ENCODE data around the gene DUOX1.
"Not testable (repeated sequence)": the region's sequence is repeated elsewhere in the genome, so short reads cannot be mapped to it uniquely, and the experiment has no call there.

DUOX1 gene

DNA sequence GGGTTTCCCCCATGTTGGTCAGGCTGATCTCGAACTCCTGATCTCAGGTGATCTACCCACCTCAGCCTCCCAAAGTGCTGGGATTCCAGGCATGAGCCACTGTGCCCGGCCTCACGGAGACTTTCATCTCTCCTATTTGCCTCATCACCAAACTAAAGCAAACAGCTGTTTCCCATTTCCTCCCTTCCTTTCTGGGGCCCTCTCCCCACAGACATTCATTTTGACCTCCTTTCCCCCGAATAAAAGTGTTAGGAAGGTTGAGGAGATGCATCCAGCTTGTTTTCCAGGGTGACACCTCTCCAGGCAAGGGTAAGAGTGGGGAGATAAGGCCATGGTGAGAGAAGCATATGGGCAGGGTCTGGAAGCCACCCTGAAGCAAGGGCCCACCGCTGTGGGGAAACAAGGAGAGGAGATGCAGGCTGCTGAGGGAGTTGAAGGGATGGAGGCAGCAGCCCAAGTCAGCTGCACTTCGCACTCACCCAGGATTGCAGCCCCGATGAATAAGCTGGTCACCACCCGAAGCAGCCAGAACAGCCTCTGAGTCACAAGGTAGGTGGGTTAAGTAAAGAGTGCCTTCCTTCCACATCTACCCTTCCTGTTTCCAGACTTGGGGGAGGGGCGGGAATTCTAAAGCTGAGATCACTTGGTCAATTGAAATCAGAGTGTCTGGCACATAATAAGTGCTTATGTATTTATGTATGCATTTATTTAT, 7.9 kb upstream of the DUOX1 start:
- FAIRE-seq, result no peak

DNA sequence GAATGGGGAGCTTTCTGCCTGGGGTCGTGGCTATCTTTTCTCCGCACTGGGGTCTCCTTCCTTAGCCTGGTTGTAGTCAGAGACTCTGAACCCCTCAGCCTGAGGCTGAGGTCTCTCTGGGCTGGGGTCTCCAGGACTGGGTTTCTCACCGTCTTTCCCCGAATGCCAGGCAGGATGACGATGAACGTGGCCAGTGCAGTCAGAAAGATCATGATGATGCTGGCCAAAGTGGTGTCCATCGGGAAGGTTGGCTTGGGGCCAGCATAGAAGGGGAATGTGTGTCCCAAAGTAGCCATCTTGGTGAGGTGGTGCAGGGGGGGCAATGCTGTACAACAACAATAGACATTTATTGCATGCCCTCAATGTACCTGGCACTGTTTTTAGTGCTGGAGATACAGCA, 7.1 kb upstream of the DUOX1 start:
- no peak for FAIRE-seq

DNA sequence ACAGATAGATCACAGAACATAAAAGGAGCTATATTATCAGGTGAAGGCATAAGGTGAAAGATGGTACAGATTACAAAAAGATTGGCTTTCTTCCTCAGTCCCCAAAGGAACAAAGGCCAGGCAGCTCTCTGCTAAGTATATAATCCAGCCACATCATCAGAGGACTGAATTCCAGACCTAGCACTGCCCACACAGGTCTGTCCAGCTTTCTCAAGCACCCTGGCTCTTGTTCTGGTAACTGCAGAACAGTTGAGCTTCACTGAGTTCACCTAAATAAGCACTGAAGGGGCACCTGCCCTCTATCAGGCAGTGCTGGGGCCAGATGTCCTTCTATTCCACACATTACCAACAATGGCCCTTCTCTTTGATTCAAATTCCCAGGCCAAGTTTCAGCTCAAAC, 6.4 kb upstream of the DUOX1 start:
- no peak for FAIRE-seq

DNA sequence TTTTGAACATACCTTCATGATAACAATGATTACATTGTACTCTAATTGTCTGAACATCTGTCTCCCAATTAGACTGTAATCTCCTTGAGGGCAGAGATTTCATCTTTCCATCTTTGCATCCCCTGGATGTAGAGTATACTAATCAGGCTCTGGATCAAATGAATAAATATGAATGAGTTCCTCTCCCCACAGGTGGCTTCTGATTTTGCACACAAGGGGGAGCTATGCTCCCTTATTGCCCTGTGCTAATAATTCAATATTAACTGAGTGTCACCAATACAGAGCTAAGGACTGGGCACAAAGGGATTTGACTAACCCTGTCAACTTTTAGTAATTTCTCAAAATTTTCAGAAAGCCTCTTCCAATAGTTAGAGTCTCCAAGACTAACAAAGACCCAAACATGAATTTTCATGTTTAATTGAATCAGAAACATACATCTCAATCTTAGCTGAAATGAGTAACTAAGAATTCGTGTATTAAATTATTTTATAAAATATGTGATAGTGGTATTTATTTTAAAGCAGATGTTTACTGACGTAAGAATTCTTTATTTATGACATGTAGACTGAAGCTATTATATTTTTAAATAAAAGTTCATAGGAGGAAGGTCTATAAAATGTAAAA, 3.1 kb upstream of the DUOX1 start:
- FAIRE-seq, result no peak

DNA sequence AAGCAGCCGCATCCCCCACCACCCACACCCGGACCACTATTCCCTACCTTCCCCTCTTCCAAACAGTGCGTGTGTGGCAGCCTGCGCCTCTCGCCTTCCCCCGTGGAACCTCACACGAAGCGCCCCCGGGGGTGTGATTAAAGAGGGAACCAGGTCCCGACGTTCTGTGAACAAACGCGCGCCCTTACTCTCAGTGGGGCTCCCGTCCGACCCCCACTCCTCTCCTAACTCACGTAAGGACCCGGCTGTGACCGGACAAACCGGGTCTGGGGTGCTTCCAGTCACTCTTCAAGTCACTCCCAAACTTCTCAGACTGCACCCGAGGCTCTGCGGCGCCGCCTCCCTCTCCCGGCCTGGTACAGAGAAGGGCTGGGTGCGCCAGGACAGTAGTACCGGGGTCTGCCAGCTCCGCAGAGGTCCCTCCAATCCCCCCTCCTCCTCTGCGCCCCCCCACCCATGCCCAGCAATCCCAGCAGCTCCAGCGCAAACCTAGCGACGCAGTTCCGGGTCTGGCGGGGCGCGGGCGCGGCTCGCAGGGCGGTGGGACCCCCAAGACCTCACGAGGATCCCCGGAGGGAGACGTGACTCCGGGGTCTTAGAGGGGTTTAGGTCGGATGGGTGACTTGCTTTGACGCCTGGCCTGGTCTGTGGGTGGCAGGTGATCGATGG, 689 bp upstream of the DUOX1 start:
- no peak for FAIRE-seq

DNA sequence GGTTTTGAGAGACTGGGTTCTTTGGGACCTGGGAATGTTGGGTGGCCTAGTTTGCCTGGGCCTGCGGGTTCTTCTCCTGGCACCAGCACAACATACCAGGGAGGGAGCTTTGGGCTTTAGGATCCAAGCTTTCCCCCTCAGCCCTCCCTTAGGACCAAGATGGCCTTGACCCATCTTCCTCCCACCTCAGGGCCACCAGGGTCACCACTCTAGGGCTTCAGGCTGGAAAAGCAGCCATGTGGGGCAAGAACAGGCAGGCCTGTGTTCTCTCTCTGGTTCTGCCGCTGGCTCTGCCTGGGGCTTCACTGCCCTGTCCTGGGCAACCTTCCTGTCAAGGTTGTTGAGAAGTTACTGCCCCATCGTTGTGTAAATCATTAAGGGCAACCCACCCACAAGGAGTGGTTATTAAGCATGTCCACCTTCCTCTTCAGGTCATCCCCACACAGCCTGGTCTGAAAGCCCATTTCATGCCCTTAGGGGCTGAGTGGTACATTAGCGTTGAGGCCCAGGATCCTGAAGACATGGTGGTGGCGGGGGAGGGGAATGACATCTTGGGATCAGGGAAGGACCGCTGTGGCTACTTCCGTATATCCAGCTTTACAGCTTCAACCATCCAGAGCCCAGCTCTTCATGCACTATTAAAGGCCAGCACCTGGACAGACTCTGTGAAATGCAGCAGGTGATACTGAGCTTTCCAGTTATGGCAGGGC, 652 bp downstream of the DUOX1 start:
- no peak for FAIRE-seq

DNA sequence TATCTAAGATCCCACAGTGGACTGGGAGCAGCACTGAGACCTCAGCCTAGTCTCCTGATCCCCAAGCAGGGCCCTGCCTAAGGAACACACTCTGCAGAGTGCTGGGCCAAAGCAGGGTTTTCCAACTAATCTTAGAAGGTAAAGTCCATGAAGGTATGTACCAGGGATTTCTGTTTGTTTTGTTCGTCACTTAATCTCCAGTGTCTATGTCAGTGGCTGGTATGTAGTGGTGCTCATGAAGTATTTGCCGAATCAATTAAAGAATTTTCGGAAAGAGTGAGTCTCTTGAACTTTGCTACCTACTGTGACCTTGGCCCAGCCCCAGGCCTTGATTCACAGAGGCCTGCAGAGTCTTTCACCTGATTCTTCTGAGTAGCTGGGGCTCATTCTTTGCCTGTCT, 1.7 kb downstream of the DUOX1 start:
- no peak for FAIRE-seq

DNA sequence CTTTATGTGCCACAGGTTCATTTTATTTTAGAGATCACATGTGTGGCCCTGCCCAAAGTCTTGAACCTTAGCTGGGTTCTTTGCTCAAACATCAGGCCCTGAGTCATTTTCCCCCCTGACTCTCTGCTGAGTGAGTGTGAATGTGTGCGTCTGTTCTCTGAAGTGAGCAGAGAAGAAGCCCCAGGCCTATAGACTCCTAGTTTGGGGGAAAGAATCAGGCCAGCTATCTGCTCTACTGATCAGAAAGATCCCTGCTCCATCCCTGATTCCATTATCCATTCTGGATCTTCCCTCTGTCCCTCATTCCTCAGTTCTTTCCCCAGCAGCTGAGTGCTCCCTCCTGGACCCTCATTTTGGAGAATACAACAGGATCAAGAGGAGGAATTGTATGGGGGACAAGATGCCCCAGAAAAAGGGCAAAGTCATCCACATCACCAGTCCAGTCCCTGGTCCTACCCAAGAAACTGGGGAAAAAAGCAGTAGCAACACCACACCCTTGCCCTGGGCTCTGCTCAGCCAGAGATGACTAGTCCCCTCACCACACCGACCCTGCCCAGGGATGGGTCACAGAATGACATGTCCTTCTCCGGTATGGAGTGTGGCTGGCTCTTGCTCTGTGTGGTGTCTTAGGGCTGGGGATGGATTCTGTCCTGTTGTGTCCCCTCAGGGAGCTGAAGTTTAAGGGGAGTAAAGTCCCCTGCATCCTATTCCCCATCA, 3.2 kb downstream of the DUOX1 start:
- no peak for FAIRE-seq

DNA sequence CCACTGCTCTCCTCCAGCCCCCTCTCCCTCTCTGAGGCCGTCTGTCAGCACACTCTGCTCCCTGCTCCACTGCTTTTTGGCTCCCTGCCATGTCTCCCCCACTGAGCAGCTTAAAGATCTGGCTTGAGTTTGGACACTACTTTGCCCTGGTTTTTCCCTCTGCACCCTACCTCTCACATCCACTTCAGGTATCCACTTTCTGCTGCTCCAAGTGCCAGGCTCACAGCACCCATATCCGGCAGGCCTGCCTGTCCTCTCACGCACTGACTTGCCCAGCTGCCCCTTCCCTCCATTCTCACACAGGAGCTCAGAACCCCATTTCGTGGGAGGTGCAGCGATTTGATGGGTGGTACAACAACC, 3.7 kb downstream of the DUOX1 start:
- FAIRE-seq, result no peak

DNA sequence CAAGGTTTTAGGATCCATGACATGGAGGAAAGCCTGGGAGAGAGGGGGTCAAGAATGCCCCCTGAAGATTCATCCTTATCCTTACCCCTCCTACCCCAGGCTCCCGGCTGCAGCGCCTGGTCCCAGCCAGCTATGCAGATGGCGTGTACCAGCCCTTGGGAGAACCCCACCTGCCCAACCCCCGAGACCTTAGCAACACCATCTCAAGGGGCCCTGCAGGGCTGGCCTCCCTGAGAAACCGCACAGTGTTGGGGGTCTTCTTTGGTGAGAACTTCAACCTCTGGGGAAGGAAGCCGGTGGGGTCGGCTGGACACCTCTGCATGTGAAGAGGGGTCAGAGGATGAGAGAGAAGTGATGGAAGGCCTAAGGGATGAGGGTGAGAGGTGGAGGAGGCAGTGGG, 4.3 kb downstream of the DUOX1 start:
- FAIRE-seq, result no peak

DNA sequence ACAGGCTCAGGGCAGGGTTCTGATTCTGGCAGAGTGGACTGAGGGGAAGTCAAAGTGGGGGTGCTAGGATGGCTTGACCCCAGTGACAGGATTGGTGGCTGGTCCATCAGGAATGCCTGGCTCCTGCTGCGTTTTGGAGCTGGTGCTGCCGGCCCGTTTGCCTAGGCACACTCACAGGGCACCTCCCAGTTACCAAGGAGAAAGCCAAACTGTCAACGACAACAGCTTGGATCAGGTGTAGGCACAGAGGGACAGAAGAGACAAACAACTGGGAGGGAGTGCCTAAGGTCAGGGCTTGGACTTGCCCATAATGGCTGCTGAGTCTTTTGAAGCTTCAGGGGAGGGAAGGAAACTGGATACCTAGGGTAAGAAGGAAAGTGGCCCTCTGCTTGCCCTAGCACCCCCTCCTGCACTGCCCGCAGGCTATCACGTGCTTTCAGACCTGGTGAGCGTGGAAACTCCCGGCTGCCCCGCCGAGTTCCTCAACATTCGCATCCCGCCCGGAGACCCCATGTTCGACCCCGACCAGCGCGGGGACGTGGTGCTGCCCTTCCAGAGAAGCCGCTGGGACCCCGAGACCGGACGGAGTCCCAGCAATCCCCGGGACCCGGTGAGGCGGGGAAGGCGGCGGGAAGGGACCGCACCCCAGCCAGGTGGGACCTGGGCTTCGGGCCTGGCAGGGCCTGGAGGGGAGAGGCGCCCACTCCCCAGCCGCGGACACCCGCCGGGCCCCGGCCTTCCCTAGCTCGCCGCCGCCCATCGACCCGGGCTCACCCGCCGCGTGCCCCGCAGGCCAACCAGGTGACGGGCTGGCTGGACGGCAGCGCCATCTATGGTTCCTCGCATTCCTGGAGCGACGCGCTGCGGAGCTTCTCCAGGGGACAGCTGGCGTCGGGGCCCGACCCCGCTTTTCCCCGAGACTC, 5.1 kb downstream of the DUOX1 start:
- FAIRE-seq, result no peak

DNA sequence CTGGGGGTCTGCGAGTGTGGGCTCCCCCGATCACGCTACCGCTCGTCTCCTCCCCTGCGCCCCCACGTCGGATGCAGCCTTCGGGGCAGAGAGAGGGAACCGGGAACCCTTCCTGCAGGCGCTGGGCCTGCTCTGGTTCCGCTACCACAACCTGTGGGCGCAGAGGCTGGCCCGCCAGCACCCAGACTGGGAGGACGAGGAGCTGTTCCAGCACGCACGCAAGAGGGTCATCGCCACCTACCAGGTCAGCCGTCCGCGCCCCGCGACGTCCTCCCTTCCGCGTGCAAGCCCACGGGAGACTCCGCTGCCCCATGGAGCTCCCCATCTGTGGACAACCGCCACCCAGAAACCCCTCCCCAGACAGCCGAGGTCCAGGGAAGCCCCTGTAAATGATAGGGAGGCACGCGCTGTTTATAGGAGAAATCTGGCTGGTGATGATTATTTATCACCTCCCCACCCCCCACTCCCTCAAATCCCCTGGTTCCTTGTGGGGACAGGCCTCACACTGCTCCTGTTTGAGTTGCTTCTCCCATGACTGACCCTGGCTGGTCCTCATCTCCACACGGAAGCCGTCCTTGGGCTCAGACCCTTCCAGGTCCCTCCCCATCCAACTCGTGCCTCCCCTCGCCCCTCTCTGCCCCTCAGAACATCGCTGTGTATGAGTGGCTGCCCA, 6.0 kb downstream of the DUOX1 start:
- FAIRE-seq, result not testable (repeated sequence)

DNA sequence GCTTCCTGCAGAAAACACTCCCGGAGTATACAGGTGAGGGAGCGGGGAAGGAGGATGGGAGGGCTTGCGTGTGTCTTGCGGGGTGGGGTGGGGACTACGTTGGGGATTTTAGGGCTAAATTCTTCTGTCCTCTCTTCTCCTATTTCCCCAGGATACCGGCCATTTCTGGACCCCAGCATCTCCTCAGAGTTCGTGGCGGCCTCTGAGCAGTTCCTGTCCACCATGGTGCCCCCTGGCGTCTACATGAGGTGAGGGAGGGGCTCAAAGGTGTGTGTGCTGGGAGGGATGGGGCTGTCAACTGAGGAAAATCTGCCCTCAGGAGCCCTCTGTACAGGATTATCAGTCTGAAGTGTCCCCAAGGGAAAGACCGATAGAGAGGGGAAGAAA, 6.6 kb downstream of the DUOX1 start:
- no peak for FAIRE-seq

DNA sequence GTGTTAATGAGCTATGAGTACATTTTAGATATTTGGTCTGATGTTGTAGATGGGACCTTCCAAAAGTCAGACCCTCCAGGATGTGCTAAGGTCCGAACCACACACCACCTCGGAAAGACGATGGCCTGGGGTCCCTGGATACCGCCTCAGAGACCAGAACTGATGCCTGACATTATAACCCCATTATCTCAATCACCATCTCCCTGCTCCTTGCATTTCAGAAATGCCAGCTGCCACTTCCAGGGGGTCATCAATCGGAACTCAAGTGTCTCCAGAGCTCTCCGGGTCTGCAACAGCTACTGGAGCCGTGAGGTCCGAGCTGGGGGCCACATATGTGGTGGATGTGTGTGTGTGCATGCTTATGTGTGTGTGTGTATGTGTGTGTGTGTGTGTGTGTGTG, 7.9 kb downstream of the DUOX1 start:
- FAIRE-seq, result no peak

DNA sequence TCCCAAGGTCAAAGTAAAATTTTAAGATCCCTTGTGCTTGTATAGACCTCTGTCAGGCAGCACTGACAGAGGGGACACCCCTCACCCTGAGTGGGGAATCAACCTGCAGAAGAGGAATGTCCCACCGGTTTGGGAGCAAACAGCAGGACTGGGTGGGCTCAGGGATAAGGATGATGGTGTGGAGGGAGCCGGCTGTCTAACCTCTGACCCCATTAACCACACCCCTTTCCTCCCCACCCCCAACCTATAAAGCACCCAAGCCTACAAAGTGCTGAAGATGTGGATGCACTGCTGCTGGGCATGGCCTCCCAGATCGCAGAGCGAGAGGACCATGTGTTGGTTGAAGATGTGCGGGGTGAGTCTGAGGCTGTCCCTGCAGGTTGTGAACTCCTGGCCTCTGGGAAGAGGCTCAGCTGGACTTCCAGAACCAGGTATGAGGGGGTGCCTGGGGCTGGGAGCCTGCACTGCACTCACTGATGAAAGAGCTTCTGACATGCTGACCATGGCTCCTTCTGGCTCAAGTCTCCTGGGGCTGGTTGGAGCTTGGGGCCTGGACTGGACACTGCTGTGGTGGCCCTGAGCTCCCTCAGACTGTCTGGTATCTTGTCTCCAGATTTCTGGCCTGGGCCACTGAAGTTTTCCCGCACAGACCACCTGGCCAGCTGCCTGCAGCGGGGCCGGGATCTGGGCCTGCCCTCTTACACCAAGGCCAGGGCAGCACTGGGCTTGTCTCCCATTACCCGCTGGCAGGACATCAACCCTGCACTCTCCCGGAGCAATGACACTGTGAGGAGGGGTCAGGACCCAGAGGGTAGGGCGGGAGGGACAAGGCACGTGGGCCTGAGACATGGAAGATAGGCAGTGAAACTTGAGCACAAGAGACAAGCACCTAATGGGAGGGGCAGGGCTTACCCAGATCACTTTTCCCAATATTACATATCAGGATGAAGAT, 9.3 kb downstream of the DUOX1 start:
- no peak for FAIRE-seq

DNA sequence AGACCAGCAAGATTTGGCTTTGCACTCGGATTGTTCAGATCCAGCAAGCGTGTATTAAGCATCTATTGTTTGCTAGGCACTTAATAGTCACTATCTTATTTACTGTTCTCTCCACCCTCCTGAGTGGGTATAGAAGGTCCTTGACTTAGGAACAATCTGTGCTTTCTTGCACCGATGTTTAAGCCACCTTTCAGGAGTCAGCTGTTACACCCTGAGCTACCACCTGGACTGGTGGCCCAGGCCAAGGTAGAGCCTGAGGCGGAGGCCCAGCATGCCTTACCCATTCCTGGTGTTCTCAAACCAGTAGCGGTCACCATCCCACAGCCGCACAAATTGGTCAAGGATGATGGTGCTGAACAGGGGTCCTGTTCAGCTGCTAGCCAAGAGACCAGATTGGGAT, 10.0 kb downstream of the DUOX1 start:
- FAIRE-seq, result no peak

DNA sequence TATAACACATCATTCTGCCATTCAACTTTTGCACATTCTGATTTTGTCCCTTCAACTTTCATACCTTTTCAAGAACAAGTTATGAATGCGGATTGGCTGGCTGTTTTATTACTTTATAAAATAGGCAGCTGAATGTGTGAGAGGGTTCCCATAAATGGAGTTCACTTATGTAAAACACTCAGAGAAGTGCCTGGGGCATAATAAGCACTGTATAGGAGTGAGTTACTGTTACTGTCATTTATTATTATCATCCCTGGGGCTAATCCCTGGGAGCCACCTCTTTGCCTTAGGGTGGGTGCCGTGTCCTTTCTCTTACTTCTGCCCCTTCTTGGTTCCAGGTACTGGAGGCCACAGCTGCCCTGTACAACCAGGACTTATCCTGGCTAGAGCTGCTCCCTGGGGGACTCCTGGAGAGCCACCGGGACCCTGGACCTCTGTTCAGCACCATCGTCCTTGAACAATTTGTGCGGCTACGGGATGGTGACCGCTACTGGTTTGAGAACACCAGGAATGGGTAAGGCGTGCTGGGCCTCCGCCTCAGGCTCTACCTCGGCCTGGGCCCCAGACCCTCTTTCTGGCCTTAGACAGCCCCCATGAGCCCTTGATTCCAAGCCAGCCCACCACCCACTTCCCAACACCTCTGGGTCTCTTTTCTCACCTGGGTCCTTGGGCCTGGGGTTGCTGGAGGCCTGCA, 10.9 kb downstream of the DUOX1 start:
- FAIRE-seq, result no peak

DNA sequence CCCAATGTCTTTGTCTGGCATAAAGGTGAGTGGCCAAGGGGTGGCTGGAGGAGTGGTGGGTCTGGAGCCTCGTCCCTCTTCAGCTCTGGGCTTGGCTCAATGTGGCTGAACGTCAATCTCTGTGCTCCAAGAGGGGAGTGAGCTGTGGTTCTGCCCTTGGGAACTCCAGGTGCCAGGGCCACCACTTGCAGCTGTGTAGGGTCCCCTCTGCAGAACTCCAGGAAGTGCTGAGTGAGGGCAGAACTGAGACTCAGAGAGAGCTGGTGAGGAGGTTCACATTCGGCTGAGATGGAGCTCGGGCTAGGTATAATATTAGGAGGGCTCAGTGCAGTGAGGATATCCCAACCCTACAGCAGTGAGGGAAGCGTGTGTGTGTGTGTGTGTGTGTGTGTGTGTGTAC, 11.6 kb downstream of the DUOX1 start:
- FAIRE-seq, result no peak

DNA sequence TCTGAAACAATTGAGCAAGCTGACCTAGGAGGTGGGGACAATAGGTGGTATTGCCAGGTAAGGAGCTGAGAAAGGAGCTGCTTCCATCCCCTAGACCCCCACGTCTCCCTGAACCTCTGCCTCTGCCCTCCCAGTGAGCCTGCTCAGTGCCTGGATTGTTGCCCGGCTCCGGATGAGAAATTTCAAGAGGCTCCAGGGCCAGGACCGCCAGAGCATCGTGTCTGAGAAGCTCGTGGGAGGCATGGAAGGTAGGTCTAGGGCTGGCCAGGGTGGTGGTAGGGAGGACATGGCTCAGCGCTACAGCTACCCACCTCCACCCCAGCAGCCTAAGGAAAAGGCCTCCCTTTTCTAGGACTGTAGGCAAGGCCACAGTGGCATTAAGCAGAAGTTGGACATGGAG, 13.3 kb downstream of the DUOX1 start:
- no peak for FAIRE-seq

DNA sequence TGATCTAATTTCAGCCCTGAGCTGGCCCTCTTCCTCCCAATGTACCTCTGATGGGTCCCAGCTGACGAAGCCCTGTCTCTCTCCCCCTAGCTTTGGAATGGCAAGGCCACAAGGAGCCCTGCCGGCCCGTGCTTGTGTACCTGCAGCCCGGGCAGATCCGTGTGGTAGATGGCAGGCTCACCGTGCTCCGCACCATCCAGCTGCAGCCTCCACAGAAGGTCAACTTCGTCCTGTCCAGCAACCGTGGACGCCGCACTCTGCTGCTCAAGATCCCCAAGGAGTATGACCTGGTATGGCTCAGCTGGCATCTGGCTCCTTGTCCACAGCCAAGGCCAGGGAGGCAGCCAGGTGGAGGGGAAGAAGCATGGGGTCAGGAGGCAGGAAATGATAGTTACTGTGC, 14.2 kb downstream of the DUOX1 start:
- no peak for FAIRE-seq
